GM21360 (cell line): ENCODE measurements around the gene PROB1.
"Not testable (repeated sequence)": the region's sequence is repeated elsewhere in the genome, so short reads cannot be mapped to it uniquely, and the experiment has no call there.

Source experiments
- ATAC-seq: cut with Tn5 transposase; IDR thresholded peaks from one replicate; pipeline ENCODE4 v1.9.1; 2021; ENCODE audit warnings: mild to moderate bottlenecking, moderate library complexity; ENCODE audit not compliant: unreplicated experiment

The PROB1 gene

DNA sequence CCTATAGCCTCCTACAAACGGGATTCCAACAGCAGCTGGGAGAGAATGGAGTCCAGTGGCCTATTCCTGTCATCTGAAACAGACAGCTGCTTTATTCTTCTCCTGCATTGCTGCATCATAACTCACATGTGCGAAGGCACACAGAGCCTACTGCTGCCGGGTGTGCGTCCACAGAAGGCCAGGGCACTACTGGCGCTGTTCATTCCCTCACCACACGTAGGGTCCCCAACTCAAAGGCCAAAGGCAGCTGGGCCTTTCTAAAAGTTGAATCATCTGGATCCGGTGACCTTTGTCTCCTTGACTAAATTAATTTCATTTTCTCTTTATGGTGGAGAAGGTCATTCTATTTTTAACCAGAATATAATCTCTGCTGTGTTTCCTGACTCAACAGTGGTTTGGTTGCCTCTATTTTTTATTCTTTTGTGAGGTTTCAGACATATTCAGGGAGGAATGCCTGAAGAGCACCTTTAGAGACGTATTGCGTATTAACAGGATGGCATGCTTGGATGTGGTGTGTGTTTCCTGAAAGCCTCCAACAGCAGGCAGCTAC, 19.8 kb upstream of the PROB1 start:
- no peak for ATAC-seq

DNA sequence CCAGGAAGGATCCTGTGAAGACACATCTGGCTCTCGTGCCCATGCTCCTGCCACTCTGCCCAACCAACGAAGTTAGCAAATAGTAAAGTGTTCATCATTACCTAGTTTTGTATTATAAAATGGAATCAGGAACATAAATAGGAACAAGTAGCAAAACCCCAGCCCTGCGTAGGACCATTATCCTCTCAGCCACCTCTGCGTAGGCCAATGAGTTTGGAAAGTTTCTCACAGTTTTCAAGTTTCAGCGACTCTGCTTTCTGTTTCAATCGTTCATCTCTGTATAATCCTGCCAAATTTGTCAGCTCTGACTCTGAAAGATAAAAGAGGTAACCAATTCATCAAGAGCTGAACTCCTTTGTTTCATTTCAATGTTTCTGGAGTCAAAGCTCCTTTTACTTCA, 19.1 kb upstream of the PROB1 start:
- ATAC-seq, result no peak

DNA sequence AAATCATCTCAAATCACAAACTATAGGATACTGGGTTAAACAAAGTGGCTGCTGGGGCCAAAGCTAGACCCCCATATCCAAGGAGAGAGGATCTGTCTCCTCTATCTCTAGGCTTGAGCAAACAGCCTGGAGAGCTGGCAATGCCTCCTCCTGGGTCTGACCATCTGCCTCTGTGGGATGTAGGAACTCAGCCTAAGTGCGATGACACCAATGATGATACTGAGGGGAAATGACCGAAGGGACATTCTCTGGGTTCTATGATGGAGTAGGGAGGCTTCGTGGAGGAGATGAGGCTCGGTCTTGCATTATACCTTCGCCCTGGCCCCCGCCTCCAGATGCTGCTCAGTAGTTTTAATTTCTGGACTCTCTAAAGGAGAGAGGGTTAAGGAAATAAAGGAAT, 18.2 kb upstream of the PROB1 start:
- ATAC-seq, result no peak

DNA sequence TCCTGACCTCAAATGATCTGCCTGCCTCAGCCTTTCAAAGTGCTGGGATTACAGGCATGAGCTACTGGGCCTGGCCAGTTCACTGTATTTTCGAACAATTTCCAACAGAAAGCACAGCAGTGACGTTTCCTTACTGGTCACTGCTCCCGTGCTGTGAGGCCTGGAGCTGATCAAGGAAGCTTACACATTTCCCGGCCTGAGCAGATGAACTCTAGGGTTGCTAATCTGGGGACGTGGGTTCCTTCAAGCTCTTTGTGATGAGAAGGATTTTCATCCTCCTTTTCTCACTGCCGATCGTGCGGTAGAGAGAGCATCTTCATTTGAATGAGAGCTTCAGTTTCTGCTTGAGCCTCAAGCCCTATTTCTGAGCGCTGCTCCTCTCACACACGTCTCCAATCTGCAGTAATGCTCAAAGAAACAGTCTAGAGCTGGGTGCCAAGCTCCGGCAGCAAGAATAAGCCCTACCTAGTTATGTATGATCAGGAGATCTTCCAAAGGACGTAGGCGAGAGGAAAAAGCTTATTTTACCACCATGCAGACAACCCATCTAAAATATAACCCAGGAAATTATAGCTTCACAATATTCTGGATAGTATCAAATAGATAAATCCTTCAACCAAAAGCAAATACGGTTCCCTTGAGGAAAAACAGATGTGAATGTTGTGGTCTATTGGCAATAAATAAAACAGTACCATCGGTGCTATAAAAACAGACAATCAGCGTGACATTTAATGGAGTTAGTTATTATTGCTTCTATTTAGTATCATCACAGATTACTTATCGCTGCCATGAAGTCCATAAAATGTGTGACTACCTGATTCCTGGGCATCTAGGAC, 16.3 kb upstream of the PROB1 start:
- ATAC-seq, result no peak

DNA sequence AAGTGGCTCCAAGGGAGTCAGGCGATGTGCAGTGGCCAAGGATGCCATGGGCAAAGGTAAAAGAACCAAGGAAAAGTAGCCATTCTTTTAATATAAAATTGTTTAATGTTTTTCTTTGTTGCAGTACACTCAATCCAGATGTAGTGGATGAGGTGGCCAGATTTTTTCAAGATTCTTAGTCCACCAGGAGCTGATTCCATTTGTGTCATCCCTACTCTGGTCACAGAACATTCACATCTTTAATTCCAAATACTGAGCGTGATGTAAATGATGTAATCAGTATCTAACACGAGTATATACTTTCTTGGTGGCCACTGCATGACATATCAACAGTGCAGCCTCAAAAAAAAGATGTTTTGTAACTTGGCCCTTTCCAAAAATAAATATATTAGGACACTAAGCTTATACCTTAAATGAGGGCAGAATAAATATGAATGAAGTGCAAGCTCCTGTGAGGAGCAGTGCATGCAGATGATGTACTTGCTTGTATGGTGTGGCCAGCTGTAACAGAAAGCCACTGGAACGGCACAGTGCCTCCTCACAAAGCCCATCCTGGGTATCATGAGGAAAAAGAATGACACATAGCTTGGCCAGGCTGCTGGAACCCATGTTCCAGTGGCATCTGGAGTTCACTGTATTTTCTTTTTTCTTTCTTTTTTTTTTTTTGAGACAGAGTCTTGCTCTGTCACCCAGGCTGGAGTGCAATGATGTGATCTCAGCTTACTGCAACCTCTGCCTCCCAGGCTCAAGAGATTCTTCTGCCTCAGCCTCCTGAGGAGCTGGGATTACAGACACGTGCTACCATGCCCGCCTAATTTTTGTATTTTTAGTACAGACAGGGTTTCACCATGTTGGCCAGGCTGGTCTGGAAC, 15.5 kb upstream of the PROB1 start:
- ATAC-seq, result no peak

DNA sequence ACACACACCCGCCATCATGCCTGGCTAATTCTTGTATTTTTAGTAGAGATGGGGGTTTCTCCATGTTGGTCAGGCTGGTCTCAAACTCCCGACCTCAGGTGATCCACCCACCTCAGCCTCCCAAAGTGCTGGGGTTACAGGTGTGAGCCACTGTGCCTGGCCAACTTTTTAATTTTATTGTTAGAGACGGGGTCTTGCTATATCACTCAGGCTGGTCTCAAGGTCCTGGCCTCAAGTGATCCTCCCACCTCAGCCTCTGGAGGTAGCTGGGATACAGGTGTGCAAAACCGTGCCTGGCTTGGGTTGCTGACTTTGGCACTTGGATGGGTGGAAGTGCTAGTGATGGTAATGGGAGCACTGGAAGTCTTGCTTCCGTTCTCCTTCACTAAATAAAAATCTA, 14.2 kb upstream of the PROB1 start:
- not testable (repeated sequence) for ATAC-seq

DNA sequence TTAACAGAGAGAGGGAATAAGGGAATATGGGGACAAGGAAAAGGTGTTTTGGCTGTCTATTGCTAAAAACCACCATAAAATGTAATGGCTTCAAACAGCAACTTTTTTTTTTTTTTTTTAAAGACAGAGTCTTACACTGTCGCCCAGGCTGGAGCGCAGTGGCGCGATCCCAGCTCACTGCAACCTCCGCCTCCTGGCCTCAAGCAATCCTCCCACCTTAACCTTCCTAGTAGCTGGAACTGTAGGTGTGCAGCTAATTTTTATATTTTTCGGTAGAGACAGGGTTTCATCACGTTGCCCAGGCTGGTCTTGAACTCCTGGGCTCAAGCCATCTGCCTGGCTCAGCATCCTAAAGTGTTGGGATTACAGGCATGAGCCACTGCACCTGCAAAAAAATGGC, 13.3 kb upstream of the PROB1 start:
- no peak for ATAC-seq

DNA sequence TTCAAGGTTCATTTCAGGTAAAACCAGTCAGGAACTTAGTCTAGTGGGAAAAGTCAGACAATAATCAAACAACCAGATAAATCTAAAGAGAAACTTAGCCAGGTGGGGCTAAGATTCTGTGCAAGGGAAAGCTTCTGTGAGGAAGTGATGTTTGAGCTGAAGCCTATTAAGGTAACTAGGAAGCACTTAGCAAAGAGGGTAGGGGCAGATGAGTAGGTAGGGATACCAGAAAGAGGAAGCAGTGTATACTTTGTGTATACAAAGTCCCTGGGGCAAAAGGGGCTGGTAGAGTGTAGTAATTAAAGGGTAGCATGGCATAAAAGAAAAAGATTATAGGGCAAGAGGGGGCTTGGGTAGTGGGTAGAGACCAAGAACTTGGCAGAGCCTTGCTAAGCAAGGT, 12.6 kb upstream of the PROB1 start:
- no peak for ATAC-seq

DNA sequence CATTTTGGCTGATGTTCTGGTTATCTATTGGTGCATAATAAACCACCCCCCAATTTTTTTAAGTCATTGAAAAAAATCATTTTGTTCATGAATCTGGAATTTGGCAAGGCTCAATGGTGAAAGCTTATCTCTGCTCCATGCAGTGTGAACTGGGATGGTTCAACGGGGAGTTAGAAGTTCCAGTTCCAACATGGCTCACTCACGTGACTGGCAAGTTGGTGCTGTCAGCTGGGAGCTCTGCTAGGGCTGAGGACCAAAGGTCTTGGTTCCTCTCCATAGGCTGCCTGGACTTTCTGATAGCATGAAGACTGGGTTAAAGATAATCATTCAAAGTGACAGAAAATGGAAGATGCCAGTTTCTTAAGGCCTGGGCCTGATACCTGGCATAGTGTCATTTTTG, 12.1 kb upstream of the PROB1 start:
- no peak for ATAC-seq

DNA sequence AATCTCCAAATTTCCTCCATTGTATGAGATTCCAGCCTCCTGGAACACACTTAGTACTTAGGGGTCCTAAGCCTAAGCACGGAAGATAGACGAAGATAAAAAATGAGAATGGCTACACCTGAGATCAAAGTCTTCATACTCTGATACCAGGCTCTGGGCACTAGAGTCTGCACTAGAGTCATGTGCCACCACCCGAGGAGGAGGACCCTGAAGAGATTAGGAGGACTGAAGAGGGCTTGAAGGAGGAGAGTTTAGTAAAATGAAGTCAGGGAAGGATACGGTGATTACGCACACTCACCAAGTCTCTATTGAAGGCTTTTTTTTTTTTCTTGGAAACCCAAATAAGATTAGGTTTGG, 9.6 kb upstream of the PROB1 start:
- no peak for ATAC-seq

DNA sequence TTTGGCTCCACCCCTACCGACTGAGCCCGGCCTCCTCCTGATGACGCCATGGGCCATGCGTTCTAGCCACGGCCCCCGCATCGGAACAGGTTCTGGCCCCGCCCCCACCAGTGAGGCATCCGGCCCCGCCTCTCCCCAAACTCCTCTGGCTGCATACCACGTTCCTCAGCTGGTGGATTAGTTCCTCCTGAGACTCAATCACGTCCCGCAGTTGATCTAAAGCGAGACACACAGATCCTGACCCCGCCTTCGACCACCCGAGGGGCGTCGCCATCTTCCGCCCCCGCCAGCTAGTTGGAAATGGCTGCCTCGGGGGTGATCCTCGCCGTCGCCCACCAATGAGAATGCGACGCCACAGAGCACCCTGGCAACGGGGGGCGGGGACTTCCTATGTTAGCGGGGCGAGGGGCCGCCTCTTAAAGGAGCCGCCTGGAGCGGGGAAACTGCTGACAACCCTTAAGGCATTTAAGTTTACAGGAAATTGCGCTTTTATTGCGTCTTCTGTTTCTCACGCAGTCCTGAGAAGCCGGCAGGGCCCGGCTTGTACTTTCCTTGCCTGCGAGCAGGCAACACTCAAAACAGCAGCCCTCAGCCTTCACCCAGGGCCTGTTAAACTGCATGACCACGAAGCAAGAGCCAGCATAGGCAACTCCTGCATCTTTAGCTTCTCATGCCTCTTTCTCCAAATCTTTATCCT, 9.0 kb upstream of the PROB1 start, which contains the start of gene SPATA24:
Gene SPATA24, minus strand, starts transcription at position 303 of the 697 bp plus-strand sequence. Its CDS starts 29 bp downstream, at position 274.
- ATAC-seq, result peak; percentile 78

DNA sequence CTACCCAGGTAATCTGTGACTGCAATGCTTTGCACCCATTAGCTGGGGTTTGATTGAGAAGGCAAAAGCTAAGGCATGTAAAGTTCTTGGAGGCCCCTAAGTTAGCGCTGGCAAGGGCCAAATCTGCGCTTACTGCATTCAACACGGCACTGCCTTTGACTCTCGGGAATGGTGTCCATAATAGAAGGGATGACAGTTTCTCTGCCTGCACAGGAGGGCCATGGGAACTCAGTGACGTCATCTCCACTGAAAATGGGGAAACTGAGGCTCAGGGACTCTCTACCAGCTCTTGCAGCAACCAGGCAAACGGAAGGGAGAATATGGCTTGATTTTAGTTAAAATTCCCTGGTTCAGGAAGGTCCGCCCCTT, 8.5 kb upstream of the PROB1 start:
- no peak for ATAC-seq

DNA sequence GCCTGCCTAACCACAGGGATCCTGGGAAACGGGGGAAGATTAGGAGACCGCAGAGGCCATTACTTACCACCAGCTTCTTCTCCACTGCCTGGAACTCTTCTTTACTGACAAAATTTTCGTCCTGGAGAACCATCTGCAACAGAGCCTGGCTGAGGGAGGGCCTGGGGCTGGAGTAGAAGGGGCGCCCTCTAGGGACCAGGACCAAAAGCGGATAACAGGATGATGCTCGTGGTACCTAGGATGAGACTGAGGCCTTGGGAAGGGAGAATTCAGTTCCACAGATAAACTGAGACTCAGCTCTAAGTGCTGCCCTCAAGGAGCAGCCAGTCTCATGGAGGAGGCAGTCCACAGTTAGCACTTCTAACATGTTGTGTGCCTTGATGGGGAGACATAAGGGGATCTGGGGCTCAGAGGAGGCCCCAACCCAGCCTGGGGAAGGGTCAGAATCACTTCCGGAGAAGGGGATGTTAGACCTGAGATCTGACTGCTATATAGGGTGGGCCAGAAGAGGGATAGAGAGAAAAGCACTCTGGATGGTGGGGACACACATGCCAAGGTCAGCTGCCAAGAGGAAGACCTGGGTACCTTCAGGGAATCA, 7.8 kb upstream of the PROB1 start:
- ATAC-seq, result no peak

DNA sequence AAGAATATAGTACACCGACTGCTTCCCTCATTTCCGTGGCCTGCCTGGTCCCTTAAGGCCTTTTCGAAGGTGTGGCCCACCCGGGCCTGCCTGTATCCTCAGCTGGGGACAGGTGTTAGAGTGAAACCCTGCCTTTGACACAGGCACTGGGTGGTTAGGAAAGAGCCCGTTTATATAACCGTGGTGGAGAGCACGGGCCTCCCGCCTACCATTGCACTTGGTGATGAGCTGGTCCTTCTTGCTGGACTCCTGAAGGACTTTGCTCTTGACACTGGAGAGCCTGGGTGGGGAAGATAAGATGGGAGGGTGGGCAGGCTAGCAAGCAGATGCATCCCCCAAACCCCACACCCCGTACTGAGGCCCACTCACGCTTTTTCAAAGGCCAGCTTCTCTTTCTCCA, 6.6 kb upstream of the PROB1 start:
- no peak for ATAC-seq

DNA sequence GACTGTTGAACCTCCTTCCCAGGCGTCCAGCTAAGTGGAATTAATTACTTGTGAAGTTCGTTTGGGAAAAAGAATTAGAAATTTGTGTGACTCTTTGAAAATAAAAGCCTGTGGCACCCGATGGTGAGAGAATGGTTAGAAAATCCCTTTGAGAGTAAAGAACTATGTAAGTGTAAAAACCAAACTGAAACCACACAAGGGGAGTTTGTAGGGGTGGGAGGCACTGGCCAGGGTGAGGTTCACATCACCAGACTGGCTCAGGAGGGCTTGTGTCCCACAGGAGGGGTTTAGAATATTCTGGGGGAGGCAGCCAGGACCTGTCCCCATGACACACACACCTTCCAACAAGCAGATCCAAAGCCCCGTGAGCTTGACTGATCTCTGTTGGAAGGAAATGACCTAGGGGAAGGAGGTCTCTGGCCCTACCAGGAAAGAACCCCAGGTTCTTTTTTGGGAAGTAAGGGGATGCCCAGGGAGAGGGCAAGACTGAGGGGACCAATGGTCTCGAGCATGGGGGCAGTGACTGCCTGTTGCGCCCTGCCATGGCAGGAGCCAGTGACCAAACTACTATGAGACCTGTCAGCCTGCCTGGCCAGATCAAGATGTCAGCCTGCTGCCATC, 4.7 kb upstream of the PROB1 start:
- no peak for ATAC-seq

DNA sequence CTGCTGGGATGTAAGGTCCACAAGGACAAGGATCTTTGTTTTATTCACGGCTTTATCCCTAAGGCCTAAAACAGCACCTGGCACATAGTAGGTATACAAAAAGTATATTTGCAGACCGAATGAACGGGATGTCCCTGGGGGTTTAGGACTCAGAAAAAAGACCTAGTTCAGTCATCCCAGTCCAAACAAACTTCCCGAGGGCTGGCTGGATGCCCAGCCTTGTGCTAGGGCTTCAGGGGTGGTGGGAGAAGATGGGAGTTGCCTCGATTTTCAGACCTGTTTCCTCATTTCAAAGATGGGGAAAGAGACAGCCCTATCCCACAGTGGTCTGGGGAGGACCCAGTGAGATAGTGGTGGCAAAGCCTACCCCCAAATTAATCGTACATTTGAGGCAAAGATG, 3.0 kb upstream of the PROB1 start:
- no peak for ATAC-seq

DNA sequence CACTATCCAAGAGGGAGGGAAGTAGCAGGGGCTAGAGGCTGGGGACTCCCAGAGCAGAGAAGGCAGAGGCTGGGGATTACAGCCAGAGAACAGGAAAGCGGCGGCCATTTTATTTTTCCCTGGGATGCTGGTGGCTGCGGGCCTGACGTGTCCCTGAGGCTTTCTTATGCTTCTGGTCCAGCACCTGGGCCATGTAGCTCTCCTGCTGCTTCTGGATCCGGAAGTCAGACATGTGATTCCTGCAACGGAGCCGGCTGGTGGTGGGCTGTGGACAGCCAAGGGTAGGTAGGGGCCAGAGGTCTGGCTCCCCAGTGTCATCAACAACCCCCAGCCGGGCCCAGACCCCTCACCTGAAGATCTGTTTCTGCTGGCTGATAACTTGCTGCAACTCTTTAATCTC, 1.8 kb upstream of the PROB1 start:
- no peak for ATAC-seq

DNA sequence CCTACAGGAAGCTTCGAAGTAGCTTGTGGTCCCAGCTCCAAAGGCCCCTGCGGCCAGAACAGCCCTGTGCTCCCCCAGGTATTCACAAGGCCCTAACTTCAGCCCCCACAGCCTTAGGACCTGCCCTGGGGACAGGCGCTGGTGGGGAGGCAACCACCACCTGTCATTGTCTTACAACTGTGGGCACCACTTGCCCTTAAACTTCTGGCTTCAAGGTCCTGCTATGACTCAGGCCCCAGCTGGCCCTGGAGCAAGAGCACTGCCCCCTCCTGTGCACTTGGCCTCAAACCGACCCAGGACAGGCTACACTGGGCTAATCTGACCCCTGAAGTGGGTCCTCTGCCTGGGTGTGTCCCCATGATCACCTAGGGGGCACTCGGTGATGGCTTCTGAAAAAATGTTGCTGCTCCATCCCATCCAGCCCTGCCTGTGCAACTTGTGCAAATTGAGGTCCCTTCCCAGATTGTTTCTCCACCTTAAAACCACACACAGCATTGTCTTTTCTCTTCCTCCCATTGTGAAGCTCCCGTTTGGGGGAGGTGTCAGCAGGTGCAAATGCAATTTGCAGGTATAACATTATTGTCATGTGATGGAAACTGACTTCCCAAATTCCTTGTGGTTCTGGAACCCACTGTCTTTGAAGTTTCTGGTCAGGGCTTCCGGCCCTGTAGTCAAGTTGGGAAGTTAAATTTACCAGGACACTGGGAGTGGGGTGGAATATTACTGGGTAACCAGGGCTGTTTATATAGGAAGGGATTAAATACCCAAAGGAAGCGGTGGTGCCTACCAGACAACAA, 1.1 kb upstream of the PROB1 start:
- no peak for ATAC-seq

DNA sequence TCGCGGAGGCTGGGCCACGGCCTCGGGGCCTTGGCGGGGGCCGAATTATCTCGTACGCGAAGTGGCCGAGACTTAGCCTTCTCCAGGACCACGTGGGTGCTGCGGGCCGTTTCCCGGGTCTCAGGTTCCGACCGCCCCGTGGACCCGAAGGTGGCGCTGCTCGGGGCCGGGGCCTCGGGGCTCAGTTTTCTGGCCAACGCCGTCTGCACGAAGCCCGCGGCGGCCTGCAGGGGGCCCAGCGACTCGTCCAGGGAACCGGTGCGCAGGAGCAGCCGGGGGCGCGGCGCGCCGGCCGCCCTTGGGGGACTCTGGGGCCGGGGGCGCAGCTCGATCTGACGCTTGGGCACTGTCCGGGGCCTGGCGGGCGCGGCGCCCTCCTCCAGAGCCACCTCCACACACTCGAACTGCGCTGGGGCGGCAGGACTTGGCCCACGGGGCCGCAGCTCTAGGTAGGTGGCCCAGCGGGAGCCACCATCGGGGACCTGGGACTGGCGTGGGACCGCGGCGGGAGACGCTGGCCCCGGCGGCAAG, 716 bp downstream of the PROB1 start:
- ATAC-seq, result no peak
